PFSK-1 (cell line): Measurements from ENCODE around the gene ST3GAL5.

Experiments used
- POLR2AphosphoS5 ChIP-seq: IDR thresholded peaks from 2 replicates; pipeline ENCODE4 v1.6.1; 2012; ENCODE audit warnings: low read depth, mild to moderate bottlenecking, control low read depth, low read length, moderate library complexity
- SIN3A ChIP-seq: IDR thresholded peaks from 2 replicates; pipeline ENCODE4 v1.6.1; 2012; ENCODE audit warnings: mild to moderate bottlenecking, low read length, moderate library complexity, borderline replicate concordance; ENCODE audit not compliant: insufficient read depth
- TAF1 ChIP-seq: IDR thresholded peaks from 2 replicates; pipeline ENCODE4 v1.6.1; 2012; ENCODE audit warnings: low read length, control low read depth, borderline replicate concordance; ENCODE audit not compliant: insufficient read depth
- TF ChIP-seq, protein P1 (sequence below), 2 experiments: IDR thresholded peaks; 2 replicates each; pipeline versions ENCODE4 v1.6.1 to v1.8.0; 2011 to 2012; ENCODE audit warnings: low read depth in 2 of 2, low read length in 2 of 2, control low read depth in 1 of 2, inconsistent platforms in 1 of 2, mild to moderate bottlenecking in 1 of 2, moderate library complexity in 1 of 2; ENCODE audit not compliant: insufficient read depth in 1 of 2

GRCh38 chr2:85875350-85876050 lies 13.3 kb downstream of the ST3GAL5 start:
- TF ChIP-seq POLR2AphosphoS5 (no peak), TAF1 (no peak), SIN3A (no peak)
- TF ChIP-seq, protein P1, sequence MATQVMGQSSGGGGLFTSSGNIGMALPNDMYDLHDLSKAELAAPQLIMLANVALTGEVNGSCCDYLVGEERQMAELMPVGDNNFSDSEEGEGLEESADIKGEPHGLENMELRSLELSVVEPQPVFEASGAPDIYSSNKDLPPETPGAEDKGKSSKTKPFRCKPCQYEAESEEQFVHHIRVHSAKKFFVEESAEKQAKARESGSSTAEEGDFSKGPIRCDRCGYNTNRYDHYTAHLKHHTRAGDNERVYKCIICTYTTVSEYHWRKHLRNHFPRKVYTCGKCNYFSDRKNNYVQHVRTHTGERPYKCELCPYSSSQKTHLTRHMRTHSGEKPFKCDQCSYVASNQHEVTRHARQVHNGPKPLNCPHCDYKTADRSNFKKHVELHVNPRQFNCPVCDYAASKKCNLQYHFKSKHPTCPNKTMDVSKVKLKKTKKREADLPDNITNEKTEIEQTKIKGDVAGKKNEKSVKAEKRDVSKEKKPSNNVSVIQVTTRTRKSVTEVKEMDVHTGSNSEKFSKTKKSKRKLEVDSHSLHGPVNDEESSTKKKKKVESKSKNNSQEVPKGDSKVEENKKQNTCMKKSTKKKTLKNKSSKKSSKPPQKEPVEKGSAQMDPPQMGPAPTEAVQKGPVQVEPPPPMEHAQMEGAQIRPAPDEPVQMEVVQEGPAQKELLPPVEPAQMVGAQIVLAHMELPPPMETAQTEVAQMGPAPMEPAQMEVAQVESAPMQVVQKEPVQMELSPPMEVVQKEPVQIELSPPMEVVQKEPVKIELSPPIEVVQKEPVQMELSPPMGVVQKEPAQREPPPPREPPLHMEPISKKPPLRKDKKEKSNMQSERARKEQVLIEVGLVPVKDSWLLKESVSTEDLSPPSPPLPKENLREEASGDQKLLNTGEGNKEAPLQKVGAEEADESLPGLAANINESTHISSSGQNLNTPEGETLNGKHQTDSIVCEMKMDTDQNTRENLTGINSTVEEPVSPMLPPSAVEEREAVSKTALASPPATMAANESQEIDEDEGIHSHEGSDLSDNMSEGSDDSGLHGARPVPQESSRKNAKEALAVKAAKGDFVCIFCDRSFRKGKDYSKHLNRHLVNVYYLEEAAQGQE (IDR thresholded peaks at IDR 0.05; ENCODE audit: insufficient read depth in 1 of 2, low read depth in 2 of 2, low read length in 2 of 2), result no peak
